Measurements from ENCODE around the gene CPB2.

CPB2 gene

GRCh38 chr13:46097015-46097414 is 7.8 kb downstream of the CPB2 start:
- no peak for DNase-seq

GRCh38 chr13:46094478-46094877 is 10.4 kb downstream of the CPB2 start:
- DNase-seq = no peak

- no peak for DNase-seq
Measured at GRCh38 chr13:46088821-46089562, 15.8 kb downstream of the CPB2 start.

- DNase-seq = no peak
Measured at GRCh38 chr13:46087481-46087880, 17.4 kb downstream of the CPB2 start.

GRCh38 chr13:46086985-46087384 is 17.8 kb downstream of the CPB2 start:
- no peak for DNase-seq

GRCh38 chr13:46086421-46086922 is 18.4 kb downstream of the CPB2 start:
- no peak for DNase-seq

GRCh38 chr13:46085737-46086136 is 19.1 kb downstream of the CPB2 start:
- DNase-seq = no peak

- no peak for DNase-seq
Measured at GRCh38 chr13:46082324-46082723, 22.5 kb downstream of the CPB2 start.

GRCh38 chr13:46079770-46080169 is 25.1 kb downstream of the CPB2 start:
- no peak for DNase-seq

GRCh38 chr13:46077265-46077664 is 27.6 kb downstream of the CPB2 start:
- no peak for DNase-seq

GRCh38 chr13:46076827-46077226 is 28.0 kb downstream of the CPB2 start:
- no peak for DNase-seq

GRCh38 chr13:46075811-46076210 is 29.0 kb downstream of the CPB2 start:
- DNase-seq = no peak

GRCh38 chr13:46071590-46072249 is 33.1 kb downstream of the CPB2 start:
- DNase-seq = no peak

- DNase-seq = no peak
Measured at GRCh38 chr13:46063292-46063691, 41.5 kb downstream of the CPB2 start.

GRCh38 chr13:46062185-46062584 is 42.6 kb downstream of the CPB2 start:
- DNase-seq = no peak

GRCh38 chr13:46059405-46059804 is 45.4 kb downstream of the CPB2 start:
- no peak for DNase-seq

- no peak for DNase-seq
Measured at GRCh38 chr13:46058268-46058667, 46.6 kb downstream of the CPB2 start.

- no peak for DNase-seq
Measured at GRCh38 chr13:46057256-46058015, 47.4 kb downstream of the CPB2 start.

GRCh38 chr13:46053162-46054012 is 51.4 kb downstream of the CPB2 start:
- DNase-seq = peak; percentile 3

- peak; percentile 87 for DNase-seq
Measured at GRCh38 chr13:46052319-46053161, 52.3 kb downstream of the CPB2 start, which contains the start of gene ZC3H13. ZC3H13 (minus strand) TSS chr13:46052746; CDS start chr13:46045507, 7,239 bp downstream.

GRCh38 chr13:46051968-46052318 is 52.9 kb downstream of the CPB2 start:
- peak; percentile 8 for DNase-seq

GRCh38 chr13:46050771-46051170 is 54.1 kb downstream of the CPB2 start:
- no peak for DNase-seq
